ENCODE data around the gene C14orf180.

- TF ChIP-seq POLR2A (IDR thresholded peaks at IDR 0.05; ENCODE audit: extremely low read depth, insufficient read length) (no peak), CTCF (IDR thresholded peaks at IDR 0.05; ENCODE audit: low read depth, low read length) (no peak)
Observed at GRCh38 chr14:104582662-104583061, 3.1 kb downstream of the C14orf180 start.

Data from NB4 (cell line).